ENCODE data around the gene ANKRD34A. TPM values are rescaled to one million over a fixed set of nuclear protein-coding genes. Genes with fewer than 3 reads are reported as not detected.
A peak's percentile ranks its signal among the peaks of the same experiment; 100 is the strongest.

Gene ANKRD34A
- total and polyA plus RNA-seq, 4 experiments from 2014 or later: 0.60 to 2.1 (median 1.8) TPM; not detected in 1

DNA sequence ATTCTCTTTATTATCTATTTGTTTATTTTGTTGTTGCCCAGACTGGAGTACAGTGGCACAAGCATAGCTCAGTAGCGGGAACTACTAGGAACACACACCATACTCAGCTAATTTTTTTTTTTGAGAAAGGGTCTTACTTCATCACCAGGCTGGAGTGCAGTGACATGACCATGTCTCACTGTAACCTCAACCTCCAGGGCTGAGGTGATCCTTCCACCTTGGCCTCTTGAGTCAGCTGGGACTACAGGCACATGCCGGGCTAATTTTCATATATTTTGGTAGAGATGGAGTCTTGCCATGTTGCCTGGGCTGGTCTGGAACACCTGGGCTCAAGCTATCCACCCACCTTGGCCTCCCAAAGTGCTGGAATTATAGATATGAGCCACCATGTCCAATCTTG is 37.3 kb upstream of the ANKRD34A start:
- Mint-ChIP-seq H3K27me3 (no peaks in the 10 kb centered on the region), H3K4me3 (peak overlapping the region in 7 of 8 donors; percentile 17 to 81 (median 62)), H3K9me3 (peaks cover 0 to 2% (median 0%) of the 10 kb centered on the region in 8 donors), H3K27ac (peak overlapping the region; percentile 57 to 93 (median 84)), H3K36me3 (peaks cover 0 to 10% of the 10 kb centered on the region in 2 donors), H3K4me1 (peaks cover 46 to 85% (median 65%) of the 10 kb centered on the region in 4 donors)
- Histone ChIP-seq H3K27ac (ENCODE audit: low read depth, low read length) (no peak overlapping the region), H3K27me3 (ENCODE audit: insufficient read depth, low read length) (no peaks in the 10 kb centered on the region), H3K4me1 (ENCODE audit: insufficient read depth, low read length) (peaks cover 88% of the 10 kb centered on the region), H3K36me3 (ENCODE audit: insufficient read depth, low read length) (no peaks in the 10 kb centered on the region), H3K9me3 (ENCODE audit: control insufficient read depth in 1 of 2, low read length in 2 of 2) (no peaks in the 10 kb centered on the region), H3K4me3 (ENCODE audit: low read length in 2 of 2) (no peak overlapping the region)
- ChIA-PET CTCF (ENCODE audit: partially characterized antibody) (interaction anchor here (1.2 to 16.1 kb wide), 6 partner anchors 6 to 156 kb away, joined by 3 to 447 read pairs (median 87); partner anchors contain the start of genes NUDT17 and TXNIP), POLR2A (ENCODE audit: partially characterized antibody) (interaction anchor here (0.6 to 29.8 kb wide), 3 partner anchors 15 to 37 kb away, joined by 4 to 1967 read pairs (median 14); partner anchors contain the start of genes ANKRD34A, POLR3GL and TXNIP)
- no peak for DNase-seq
- intact Hi-C loops (cut with micrococcal nuclease): no loop called here

DNA sequence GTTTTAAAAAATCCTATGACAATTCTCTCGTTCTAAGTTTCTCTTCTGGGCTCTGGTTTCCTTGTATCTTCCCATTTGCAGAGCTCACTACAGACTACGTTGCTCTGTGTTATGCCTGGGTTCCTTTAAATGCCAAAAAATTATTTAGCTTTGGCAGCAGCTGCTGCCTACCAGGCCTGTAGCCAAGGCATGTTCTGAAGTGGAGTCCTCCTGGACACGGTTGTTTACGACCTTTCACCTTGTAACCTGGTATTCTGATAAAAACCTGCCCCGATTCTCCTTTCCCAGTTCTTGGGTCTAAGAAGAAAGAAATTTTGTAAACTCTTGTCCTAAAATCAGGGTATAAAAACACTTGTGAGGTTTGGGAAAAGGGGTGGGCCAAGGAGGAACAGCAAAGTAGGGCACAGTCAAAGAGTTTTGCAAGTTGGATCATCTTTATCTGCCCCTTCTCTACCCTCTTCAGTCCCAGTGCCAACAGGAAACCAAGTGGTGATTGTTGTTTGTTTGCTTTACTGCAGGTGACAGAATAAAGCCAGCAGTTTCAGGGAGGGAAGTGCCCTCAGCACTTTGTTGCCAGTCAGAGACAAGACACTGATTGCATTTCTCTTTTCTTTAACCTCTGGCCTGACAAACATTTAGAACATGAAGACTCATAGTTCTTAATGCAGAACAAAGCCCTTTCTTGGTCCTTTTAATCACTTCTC is 35.1 kb upstream of the ANKRD34A start:
- peaks cover 0 to 12% (median 2%) of the 10 kb centered on the region in 8 donors for H3K9me3 Mint-ChIP-seq
- H3K4me3 ChIP-seq (ENCODE audit: low read length in 2 of 2): peak overlapping the region; percentile 55

DNA sequence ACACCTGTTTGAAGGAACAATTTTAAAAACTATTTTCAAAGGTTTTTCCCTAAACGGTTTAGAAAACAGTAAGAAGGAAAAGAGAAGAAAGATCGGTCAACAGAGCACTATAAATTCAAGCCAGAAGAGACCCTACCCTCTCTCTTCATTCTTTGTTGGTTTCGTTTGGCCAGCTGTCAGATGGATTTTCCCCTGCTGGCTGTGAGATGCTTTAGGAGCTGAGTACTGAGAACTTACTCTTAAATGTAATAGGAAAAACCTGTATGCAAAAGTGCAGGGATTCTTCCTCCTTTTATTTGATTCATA is 33.3 kb upstream of the ANKRD34A start:
- ChIA-PET POLR2A (ENCODE audit: partially characterized antibody) (interaction anchor here (0.8 to 29.8 kb wide), 10 partner anchors 2 to 152 kb away, joined by 3 to 1967 read pairs (median 41); partner anchors contain the start of genes ANKRD34A, LIX1L, NUDT17 and PEX11B), CTCF (ENCODE audit: partially characterized antibody) (interaction anchor here (0.7 to 16.1 kb wide), 6 partner anchors 9 to 139 kb away, joined by 3 to 224 read pairs (median 6); partner anchors contain the start of gene PIAS3)
- Histone ChIP-seq H3K36me3 (ENCODE audit: insufficient read depth, low read length) (peaks cover 34% of the 10 kb centered on the region), H3K4me3 (ENCODE audit: low read length in 2 of 2) (peak overlapping the region; percentile 97 to 99), H3K27ac (ENCODE audit: low read depth, low read length) (peak overlapping the region; percentile 75), H3K27me3 (ENCODE audit: insufficient read depth, low read length) (no peaks in the 10 kb centered on the region), H3K9me3 (ENCODE audit: control insufficient read depth in 1 of 2, low read length in 2 of 2) (no peaks in the 10 kb centered on the region), H3K4me1 (ENCODE audit: insufficient read depth, low read length) (peaks cover 64% of the 10 kb centered on the region)
- H3K9me3 Mint-ChIP-seq: peaks cover 0 to 19% (median 2%) of the 10 kb centered on the region in 8 donors
- intact Hi-C loops (cut with micrococcal nuclease): loop anchor here (1.0 to 5.0 kb wide), 5 partner anchors 9 to 79 kb away; partner anchors contain the start of genes ANKRD34A, PEX11B and POLR3GL
- peaks cover 38 to 50% of the 10 kb centered on the region in 2 donors for H3K36me3 Mint-ChIP-seq
- H3K27me3 Mint-ChIP-seq: no peaks in the 10 kb centered on the region
- H3K4me1 Mint-ChIP-seq: peaks cover 34 to 86% (median 46%) of the 10 kb centered on the region in 4 donors
- H3K4me3 Mint-ChIP-seq: peak overlapping the region; percentile 96 to 99 (median 98)
- DNase-seq: peak in 1 of 5 donors; percentile 60
- peak overlapping the region; percentile 96 to 99 (median 97) for H3K27ac Mint-ChIP-seq

More for the DNA sequence above, 35.1 kb upstream of the ANKRD34A start:
- Histone ChIP-seq H3K27ac (ENCODE audit: low read depth, low read length) (peak overlapping the region; percentile 75), H3K27me3 (ENCODE audit: insufficient read depth, low read length) (no peaks in the 10 kb centered on the region), H3K4me1 (ENCODE audit: insufficient read depth, low read length) (peaks cover 68% of the 10 kb centered on the region), H3K9me3 (ENCODE audit: control insufficient read depth in 1 of 2, low read length in 2 of 2) (no peaks in the 10 kb centered on the region), H3K36me3 (ENCODE audit: insufficient read depth, low read length) (peaks cover 16% of the 10 kb centered on the region)
- peak; percentile 56 to 74 (median 65) for DNase-seq
- ChIA-PET POLR2A (ENCODE audit: partially characterized antibody) (interaction anchor here (0.7 to 29.8 kb wide), 6 partner anchors 1 to 141 kb away, joined by 3 to 1967 read pairs (median 246); partner anchors contain the start of genes ANKRD34A, LIX1L, PIAS3 and POLR3GL), CTCF (ENCODE audit: partially characterized antibody) (interaction anchor here (2.1 to 16.1 kb wide), 3 partner anchors 8 to 21 kb away, joined by 6 to 224 read pairs (median 168); no protein-coding TSS in a partner anchor)
- peaks cover 33 to 73% (median 47%) of the 10 kb centered on the region in 4 donors for H3K4me1 Mint-ChIP-seq
- peak overlapping the region; percentile 87 to 99 (median 97) for H3K27ac Mint-ChIP-seq
- H3K27me3 Mint-ChIP-seq: no peaks in the 10 kb centered on the region
- peaks cover 20 to 32% of the 10 kb centered on the region in 2 donors for H3K36me3 Mint-ChIP-seq
- intact Hi-C loops (cut with micrococcal nuclease): loop anchor here (5.0 kb wide), 1 partner anchor 37 kb away; the partner anchor contains the start of genes ANKRD34A and POLR3GL
- peak overlapping the region; percentile 96 to 99 (median 98) for H3K4me3 Mint-ChIP-seq

DNA sequence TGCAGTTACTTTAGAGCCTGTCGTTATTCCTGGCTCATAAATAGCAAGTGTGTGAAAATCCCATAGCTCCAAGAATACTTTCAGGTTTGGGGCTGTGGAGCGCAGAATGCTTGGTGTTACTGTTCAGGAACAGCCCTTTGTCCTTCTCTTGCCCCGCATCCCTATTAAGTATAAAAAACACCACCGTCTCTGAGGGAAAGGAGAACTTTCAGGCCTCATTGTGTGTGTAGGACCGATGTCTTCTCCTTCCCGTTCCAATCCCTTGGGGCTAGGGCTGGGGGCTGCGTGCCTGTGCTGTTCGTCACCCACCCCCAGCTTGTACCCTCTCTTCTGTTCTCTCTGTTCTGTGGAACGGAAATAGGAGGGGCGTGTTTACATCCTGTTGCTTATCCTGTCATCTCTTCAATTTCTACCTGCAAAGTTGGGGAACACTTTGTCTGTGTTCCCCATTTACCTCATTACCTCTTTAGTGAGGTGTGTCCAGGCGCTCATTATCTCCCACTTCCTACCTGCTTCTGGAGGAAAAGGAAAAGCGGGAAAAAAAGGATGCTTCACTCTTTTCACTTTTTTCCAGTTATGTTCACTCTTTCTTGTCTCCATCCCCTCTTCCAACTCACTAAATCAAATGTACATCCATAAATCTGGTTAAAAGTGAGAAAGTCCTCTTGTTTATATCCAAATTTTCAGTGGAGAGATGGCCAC is 32.8 kb upstream of the ANKRD34A start:
- peak overlapping the region; percentile 75 for H3K27ac ChIP-seq (ENCODE audit: low read depth, low read length)
- ChIA-PET CTCF (ENCODE audit: partially characterized antibody) (interaction anchor here (1.3 to 16.1 kb wide), 6 partner anchors 10 to 140 kb away, joined by 3 to 224 read pairs (median 6); no protein-coding TSS in a partner anchor), POLR2A (ENCODE audit: partially characterized antibody) (interaction anchor here (1.0 to 29.8 kb wide), 14 partner anchors 3 to 151 kb away, joined by 3 to 1967 read pairs (median 18); partner anchors contain the start of genes ANKRD34A, LIX1L, NUDT17 and PEX11B)
- peaks cover 0 to 19% (median 2%) of the 10 kb centered on the region in 8 donors for H3K9me3 Mint-ChIP-seq
- peaks cover 37% of the 10 kb centered on the region for H3K36me3 ChIP-seq (ENCODE audit: insufficient read depth, low read length)
- no peaks in the 10 kb centered on the region for H3K27me3 ChIP-seq (ENCODE audit: insufficient read depth, low read length)
- H3K4me3 ChIP-seq (ENCODE audit: low read length in 2 of 2): peak overlapping the region; percentile 97 to 99
- peaks cover 43 to 54% of the 10 kb centered on the region in 2 donors for H3K36me3 Mint-ChIP-seq
- no peaks in the 10 kb centered on the region for H3K9me3 ChIP-seq (ENCODE audit: control insufficient read depth in 1 of 2, low read length in 2 of 2)
- peaks cover 64% of the 10 kb centered on the region for H3K4me1 ChIP-seq (ENCODE audit: insufficient read depth, low read length)
- H3K27ac Mint-ChIP-seq: peak overlapping the region; percentile 96 to 99 (median 97)
- no peaks in the 10 kb centered on the region for H3K27me3 Mint-ChIP-seq
- intact Hi-C loops (cut with micrococcal nuclease): loop anchor here (1.0 to 5.0 kb wide), 5 partner anchors 9 to 79 kb away; partner anchors contain the start of genes ANKRD34A, PEX11B and POLR3GL
- peak overlapping the region; percentile 96 to 99 (median 98) for H3K4me3 Mint-ChIP-seq
- peaks cover 38 to 89% (median 50%) of the 10 kb centered on the region in 4 donors for H3K4me1 Mint-ChIP-seq
- peak; percentile 77 to 84 (median 80) for DNase-seq

DNA sequence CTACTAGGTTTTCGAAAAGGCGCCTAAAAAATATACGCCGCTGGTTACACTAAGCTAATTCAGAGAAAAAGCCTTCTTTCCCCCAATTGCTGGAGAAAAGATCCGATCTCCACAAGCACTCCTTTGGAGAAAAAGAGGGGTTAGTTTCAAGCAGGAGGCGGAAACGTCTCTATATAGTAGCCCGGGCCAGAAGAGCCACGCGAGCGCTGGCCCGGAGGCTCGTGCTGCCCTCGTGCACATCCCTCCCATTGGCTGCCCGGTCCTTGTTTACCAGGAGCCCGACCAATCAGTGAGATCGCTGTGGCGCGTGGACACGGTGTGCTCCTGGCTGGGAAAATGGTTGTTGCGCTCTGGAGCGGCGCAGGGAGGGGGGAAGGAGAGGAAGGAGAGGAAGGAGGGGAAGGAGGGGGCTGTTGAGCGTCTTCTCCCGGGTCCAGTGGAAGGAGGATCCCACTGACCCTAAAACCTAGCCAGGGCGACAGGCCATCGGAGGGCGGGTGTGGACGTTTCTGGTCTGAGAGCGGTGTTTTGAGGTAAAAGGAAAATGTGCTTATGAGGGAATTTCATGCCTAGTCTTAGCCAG is 32.1 kb upstream of the ANKRD34A start, which contains the start of gene TXNIP:
TXNIP (minus strand) TSS at position 147 of the 583 bp plus-strand sequence. CDS start 313 bp downstream, outside the sequence.
- no peaks in the 10 kb centered on the region for H3K27me3 Mint-ChIP-seq
- H3K9me3 Mint-ChIP-seq: peaks cover 0 to 19% (median 3%) of the 10 kb centered on the region in 8 donors
- ChIA-PET POLR2A (ENCODE audit: partially characterized antibody) (interaction anchor here (0.7 to 29.8 kb wide), 18 partner anchors 3 to 172 kb away, joined by 3 to 1967 read pairs (median 6); partner anchors contain the start of genes ANKRD34A, LIX1L, NUDT17 and PEX11B), CTCF (ENCODE audit: partially characterized antibody) (interaction anchor here (1.3 to 16.1 kb wide), 5 partner anchors 11 to 139 kb away, joined by 3 to 224 read pairs (median 6); no protein-coding TSS in a partner anchor)
- no peaks in the 10 kb centered on the region for H3K9me3 ChIP-seq (ENCODE audit: control insufficient read depth in 1 of 2, low read length in 2 of 2)
- H3K4me1 Mint-ChIP-seq: peaks cover 39 to 89% (median 50%) of the 10 kb centered on the region in 4 donors
- H3K4me3 Mint-ChIP-seq: peak within 1 kb of the TSS; percentile 96 to 99 (median 98)
- H3K36me3 Mint-ChIP-seq: peaks cover 47 to 60% of the 10 kb centered on the region in 2 donors
- DNase-seq: peak; percentile 90 to 96 (median 94)
- H3K4me1 ChIP-seq (ENCODE audit: insufficient read depth, low read length): peaks cover 62% of the 10 kb centered on the region
- no peaks in the 10 kb centered on the region for H3K27me3 ChIP-seq (ENCODE audit: insufficient read depth, low read length)
- H3K36me3 ChIP-seq (ENCODE audit: insufficient read depth, low read length): peaks cover 37% of the 10 kb centered on the region
- H3K27ac ChIP-seq (ENCODE audit: low read depth, low read length): peak within 1 kb of the TSS; percentile 75
- intact Hi-C loops (cut with micrococcal nuclease): loop anchor here (1.0 to 5.0 kb wide), 6 partner anchors 8 to 78 kb away; partner anchors contain the start of genes ANKRD34A, PEX11B and POLR3GL
- peak within 1 kb of the TSS; percentile 96 to 99 (median 97) for H3K27ac Mint-ChIP-seq
- H3K4me3 ChIP-seq (ENCODE audit: low read length in 2 of 2): peak within 1 kb of the TSS; percentile 97 to 99
